Psoas muscle (tissue), 8 donors: ENCODE data around the gene ZNF609. TPM values are rescaled to one million over a fixed set of nuclear protein-coding genes. Genes with fewer than 3 reads are reported as not detected.

Experiments
- ATAC-seq, 4 donors: fragments of 200-7000 bp; cut with Tn5 transposase; one replicate each; pipeline ENCODE4 v1.9.1; 2020; ENCODE audit warnings: moderate library complexity in 3 of 4, mild to moderate bottlenecking in 2 of 4
- DNase-seq, 2 donors: peaks; one replicate each; pipeline ENCODE4 v3.0.0-alpha.2; 2020
- H3K27ac ChIP-seq: fragments of 200-600 bp; one replicate; pipeline ENCODE4 v1.8.0; 2022
- H3K27me3 ChIP-seq, 3 donors: fragments of 200-600 bp in 1 of 3; one replicate each; pipeline versions ENCODE4 v1.6.1 to v1.8.0; 2013 to 2022; ENCODE audit warnings: low read length in 2 of 3, mild to moderate bottlenecking in 2 of 3, moderate library complexity in 1 of 3; ENCODE audit not compliant: insufficient read depth in 3 of 3
- H3K36me3 ChIP-seq, 2 donors: fragments of 200-600 bp in 1 of 2; one replicate each; pipeline versions ENCODE4 v1.6.1 to v1.8.0; 2013 to 2022; ENCODE audit warnings: low read depth in 1 of 2, mild to moderate bottlenecking in 1 of 2, moderate library complexity in 1 of 2; ENCODE audit not compliant: insufficient read depth in 1 of 2
- H3K4me1 ChIP-seq: fragments of 200-600 bp; one replicate; pipeline ENCODE4 v1.8.0; 2022
- H3K4me3 ChIP-seq: fragments of 200-600 bp; one replicate; pipeline ENCODE4 v1.8.0; 2022; ENCODE audit warnings: mild to moderate bottlenecking
- H3K9me3 ChIP-seq: fragments of 200-600 bp; one replicate; pipeline ENCODE4 v1.8.0; 2022
- CTCF ChIP-seq: fragments of 200-600 bp; IDR thresholded peaks from one replicate; pipeline ENCODE4 v1.8.0; 2022; ENCODE audit warnings: antibody characterized with exemption
- WGBS, 3 donors: extraction: QIAGEN DNeasy Blood & Tissue Kit; methylation state at CpG; one replicate each; pipeline versions ENCODE4 v1.1.6 to v1.1.7; 2013; 5-methylcytosine and 5-hydroxymethylcytosine counted together
- intact Hi-C, 2 donors: fragments of 100-400 bp; cut with DNase I; formaldehyde crosslinking; loops; one replicate each; pipeline versions ENCODE4 v1.11.0 to v1.14.2; 2022
- polyA plus RNA-seq, 3 donors: library from polyadenylated mRNA; stranded (reverse); fragments of 200-250 nt; gene quantifications; one replicate each; pipeline ENCODE4 v1.2.3, GENCODE V29; 2013
- total RNA-seq, 4 donors: library from RNA; stranded (reverse); fragmentation: NEBNext Ultra II Directional in 2 of 4; extraction: Animal tissue kit (Norgen Biotek cat#: 25700) in 2 of 4; gene quantifications; one replicate each; pipeline versions ENCODE4 v1.2.1 to v1.2.4, GENCODE V29; 2021 to 2023
- donor health status: healthy with polysubstance abuse.
- donor health status: DM: no; HTN: no; CAD: no; lungs with moderate emphysema.
- donor health status: Bipolar disorder and iron deficiency.
- donor health status: healthy.
- donor health status: DM: yes; HTN: yes; CAD: no.
- donor health status: DM: no; HTN: no; CAD: no.
- donor health status: DM: no; HTN: no; CAD: no.
- donor health status: DM: yes; HTN: yes; CAD: no.

The ZNF609 gene
- total and polyA plus RNA-seq, 7 donors = 3.2 to 15.0 (median 10.2) TPM

DNA sequence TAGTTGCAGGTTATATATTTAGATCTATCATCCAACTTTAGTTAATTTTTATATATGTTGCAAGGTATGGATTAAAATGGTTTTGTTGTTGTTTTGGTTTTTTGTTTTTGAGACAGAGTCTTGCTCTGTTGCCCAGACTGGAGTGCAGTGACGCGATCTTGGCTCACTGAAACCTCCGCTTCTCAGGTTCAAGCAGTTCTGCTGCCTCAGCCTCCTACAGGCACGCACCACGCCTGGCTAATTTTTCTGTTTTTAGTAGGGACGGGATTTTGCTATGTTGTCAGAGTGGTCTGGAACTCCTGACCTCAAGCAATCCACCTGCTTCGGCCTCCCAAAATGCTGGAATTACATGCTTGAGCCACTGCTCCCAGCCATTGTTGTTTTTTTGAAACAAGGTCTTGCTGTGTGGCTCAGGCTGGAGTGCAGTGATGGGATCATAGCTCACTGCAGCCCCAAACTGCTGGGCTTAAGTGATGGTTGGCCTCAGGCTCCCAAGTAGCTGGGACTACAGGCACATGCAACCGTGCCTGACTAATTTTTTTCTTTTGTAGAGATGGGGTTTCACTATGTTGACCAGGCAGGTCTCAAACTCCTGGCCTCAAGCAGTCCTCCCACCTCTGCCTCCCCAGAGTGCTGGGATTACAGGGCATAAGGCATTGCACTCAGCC lies 92.0 kb downstream of the ZNF609 start:
- no peaks in the 10 kb centered on the region for H3K36me3 ChIP-seq
- H3K4me3 ChIP-seq = no peak overlapping the region
- H3K27me3 ChIP-seq = no peaks in the 10 kb centered on the region
- no peak overlapping the region for H3K27ac ChIP-seq
- intact Hi-C loops = no loop called here
- H3K9me3 ChIP-seq = no peaks in the 10 kb centered on the region
- peak in 1 of 4 donors; percentile 53 for ATAC-seq
- no peak for DNase-seq
- TF ChIP-seq CTCF = no peak
- H3K4me1 ChIP-seq = peaks cover 9% of the 10 kb centered on the region
- WGBS, 3 donors = 48 to 85% (median 62%) methylated on average over 8 of the region's 8 CpGs

DNA sequence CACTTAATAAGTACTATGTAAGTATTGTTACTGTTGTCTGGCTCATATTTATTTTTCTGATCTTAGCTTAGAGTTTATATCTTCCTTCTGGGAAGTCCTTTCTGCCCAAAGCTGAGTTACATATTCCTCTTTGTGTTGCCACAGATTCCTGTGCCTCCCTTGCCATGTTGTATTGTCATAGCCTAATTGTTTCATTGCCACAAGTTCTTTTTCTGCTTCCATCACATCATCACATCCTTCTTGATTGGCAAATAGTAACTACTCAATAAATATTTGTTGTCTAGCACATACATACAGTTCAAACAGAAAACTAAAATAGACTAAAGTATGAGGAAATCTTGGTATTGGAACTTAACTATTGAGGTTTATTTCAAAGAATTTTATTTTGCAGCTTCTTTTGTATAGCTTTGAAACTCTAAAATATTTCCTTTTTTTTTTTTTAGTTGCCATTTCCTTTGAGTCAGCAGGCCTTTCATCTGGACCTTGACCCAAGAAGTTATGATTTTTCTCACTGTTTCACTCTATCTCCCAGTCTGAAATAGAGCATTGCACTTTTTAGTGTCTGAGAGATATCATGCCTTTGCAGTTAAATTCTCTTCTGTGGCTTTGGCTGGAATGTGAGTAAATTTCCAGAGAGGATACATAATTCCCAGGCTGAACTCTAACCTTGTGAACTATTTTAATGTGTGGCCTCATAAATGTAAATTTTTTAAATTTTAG lies 98.2 kb downstream of the ZNF609 start:
- Histone ChIP-seq H3K36me3 (no peaks in the 10 kb centered on the region), H3K9me3 (no peaks in the 10 kb centered on the region), H3K27ac (no peak overlapping the region), H3K4me3 (no peak overlapping the region), H3K27me3 (no peaks in the 10 kb centered on the region), H3K4me1 (peaks cover 8% of the 10 kb centered on the region)
- TF ChIP-seq CTCF = no peak
- no peak for ATAC-seq
- no peak for DNase-seq
- intact Hi-C loops = no loop called here

GRCh38 chr15:64559243-64559642 lies 98.9 kb downstream of the ZNF609 start:
- Histone ChIP-seq H3K36me3 (no peaks in the 10 kb centered on the region), H3K4me3 (no peak overlapping the region), H3K27ac (no peak overlapping the region), H3K27me3 (no peaks in the 10 kb centered on the region), H3K9me3 (no peaks in the 10 kb centered on the region), H3K4me1 (peaks cover 8% of the 10 kb centered on the region)
- no peak for TF ChIP-seq CTCF
- intact Hi-C loops = no loop called here
- DNase-seq (no peak), ATAC-seq (peak in 2 of 4 donors; percentile 51 to 65)
- 45 to 76% (median 52%) methylated on average over 2 of the region's 2 CpGs for WGBS, 3 donors

- Histone ChIP-seq H3K27me3 (no peaks in the 10 kb centered on the region), H3K4me1 (peaks cover 8% of the 10 kb centered on the region), H3K36me3 (no peaks in the 10 kb centered on the region), H3K27ac (no peak overlapping the region), H3K9me3 (no peaks in the 10 kb centered on the region), H3K4me3 (no peak overlapping the region)
- TF ChIP-seq CTCF = no peak
- WGBS, 3 donors = 97 to 100% (median 98%) methylated on average over 3 of the region's 3 CpGs
- ATAC-seq (no peak), DNase-seq (no peak)
- intact Hi-C loops = loop anchor here in 1 of 2 donors (5.0 kb wide), 1 partner anchor 33 kb away; no protein-coding TSS in a partner anchor
Observed at GRCh38 chr15:64560501-64560900, 100.1 kb downstream of the ZNF609 start.
